Progenitor cell of endocrine pancreas (in vitro differentiated cells): ENCODE measurements around the gene ARHGAP6. TPM values are rescaled to one million over a fixed set of nuclear protein-coding genes. Genes with fewer than 3 reads are reported as not detected.

ENCODE experiments used
- DNase-seq: peaks from one replicate; pipeline ENCODE4 v3.0.0; 2021; ENCODE audit warnings: low spot score; ENCODE audit not compliant: unreplicated experiment
- H3K27ac Mint-ChIP-seq: 2 replicates; pipeline ENCODE4 v1.8.0; 2021; ENCODE audit warnings: mild to moderate bottlenecking, moderate library complexity, mixed read lengths
- H3K27me3 Mint-ChIP-seq: 2 replicates; pipeline ENCODE4 v1.8.0; 2021; ENCODE audit warnings: mixed read lengths
- H3K36me3 Mint-ChIP-seq: 2 replicates; pipeline ENCODE4 v1.8.0; 2022; ENCODE audit warnings: mixed read lengths; ENCODE audit not compliant: insufficient read depth
- H3K4me1 Mint-ChIP-seq: 2 replicates; pipeline ENCODE4 v1.8.0; 2021; ENCODE audit warnings: low read depth, mixed read lengths
- H3K4me3 Mint-ChIP-seq: 2 replicates; pipeline ENCODE4 v1.8.0; 2021; ENCODE audit warnings: low read depth, mild to moderate bottlenecking, moderate library complexity, mixed read lengths
- H3K9me3 Mint-ChIP-seq: 2 replicates; pipeline ENCODE4 v1.8.0; 2021; ENCODE audit warnings: low read depth, mixed read lengths
- CTCF ChIP-seq: fragments of 200-600 bp; sonication (generic); IDR thresholded peaks from one replicate; pipeline ENCODE4 v1.5.0; 2021; ENCODE audit warnings: antibody characterized with exemption, mild to moderate bottlenecking; ENCODE audit not compliant: unreplicated experiment
- total RNA-seq: library from RNA; stranded (reverse); gene quantifications from 2 replicates; pipeline ENCODE4 v1.2.1, GENCODE V29; 2021

Gene ARHGAP6
- total RNA-seq, 1 donor from 2014 or later: 1.9 TPM

GRCh38 chrX:11465648-11466411 is 199.9 kb downstream of the ARHGAP6 start:
- H3K9me3 Mint-ChIP-seq: peaks cover 17% of the 10 kb centered on the region
- H3K4me3 Mint-ChIP-seq: no peak overlapping the region
- H3K4me1 Mint-ChIP-seq: no peaks in the 10 kb centered on the region
- no peaks in the 10 kb centered on the region for H3K36me3 Mint-ChIP-seq
- no peak overlapping the region for H3K27ac Mint-ChIP-seq
- no peak for DNase-seq
- H3K27me3 Mint-ChIP-seq: no peaks in the 10 kb centered on the region
- TF ChIP-seq CTCF: no peak

- Mint-ChIP-seq H3K4me1 (no peaks in the 10 kb centered on the region), H3K27me3 (no peaks in the 10 kb centered on the region), H3K4me3 (no peak overlapping the region), H3K36me3 (no peaks in the 10 kb centered on the region), H3K27ac (no peak overlapping the region), H3K9me3 (peaks cover 17% of the 10 kb centered on the region)
- no peak for DNase-seq
- no peak for TF ChIP-seq CTCF
Observed at GRCh38 chrX:11464836-11465463, 200.8 kb downstream of the ARHGAP6 start.

- H3K36me3 Mint-ChIP-seq: no peaks in the 10 kb centered on the region
- no peaks in the 10 kb centered on the region for H3K27me3 Mint-ChIP-seq
- no peak for DNase-seq
- H3K9me3 Mint-ChIP-seq: peaks cover 17% of the 10 kb centered on the region
- H3K4me1 Mint-ChIP-seq: no peaks in the 10 kb centered on the region
- H3K27ac Mint-ChIP-seq: no peak overlapping the region
- no peak for TF ChIP-seq CTCF
- no peak overlapping the region for H3K4me3 Mint-ChIP-seq
Observed at GRCh38 chrX:11464380-11464779, 201.3 kb downstream of the ARHGAP6 start.

GRCh38 chrX:11462648-11463047 is 203.1 kb downstream of the ARHGAP6 start:
- DNase-seq: no peak
- no peak overlapping the region for H3K27ac Mint-ChIP-seq
- no peak overlapping the region for H3K4me3 Mint-ChIP-seq
- no peaks in the 10 kb centered on the region for H3K4me1 Mint-ChIP-seq
- no peak for TF ChIP-seq CTCF
- no peaks in the 10 kb centered on the region for H3K36me3 Mint-ChIP-seq
- no peaks in the 10 kb centered on the region for H3K27me3 Mint-ChIP-seq
- H3K9me3 Mint-ChIP-seq: peaks cover 21% of the 10 kb centered on the region

GRCh38 chrX:11462136-11462535 is 203.6 kb downstream of the ARHGAP6 start:
- Mint-ChIP-seq H3K4me3 (no peak overlapping the region), H3K27me3 (no peaks in the 10 kb centered on the region)

More at GRCh38 chrX:11462136-11462535, 203.6 kb downstream of the ARHGAP6 start:
- DNase-seq: no peak
- Mint-ChIP-seq H3K4me1 (no peaks in the 10 kb centered on the region), H3K9me3 (peaks cover 18% of the 10 kb centered on the region), H3K36me3 (no peaks in the 10 kb centered on the region), H3K27ac (no peak overlapping the region)
- TF ChIP-seq CTCF: no peak
